WTC11 (cell line): ENCODE results near the gene GCK.

ENCODE experiments used
- CREB1 ChIP-seq: sonication (generic); formaldehyde crosslinking; IDR thresholded peaks from 2 replicates; pipeline ENCODE4 v1.8.0; 2023; ENCODE audit warnings: mild to moderate bottlenecking, missing genetic modification reagents
- CREM ChIP-seq: sonication (generic); formaldehyde crosslinking; IDR thresholded peaks from 2 replicates; pipeline ENCODE4 v1.8.1; 2022; ENCODE audit warnings: mild to moderate bottlenecking, missing genetic modification reagents, moderate library complexity
- CTCF ChIP-seq: fragments of 200-600 bp; IDR thresholded peaks from 2 replicates; pipeline ENCODE4 v1.8.0; 2022; ENCODE audit warnings: antibody characterized with exemption
- NFYB ChIP-seq: sonication (generic); formaldehyde crosslinking; conservative IDR thresholded peaks from 2 replicates; pipeline ENCODE4 v1.8.0; 2022; ENCODE audit warnings: low read depth, missing genetic modification reagents
- ZNF263 ChIP-seq: sonication (generic); formaldehyde crosslinking; IDR thresholded peaks from 2 replicates; pipeline ENCODE4 v1.8.1; 2022; ENCODE audit warnings: low read depth, mild to moderate bottlenecking, moderate library complexity, missing genetic modification reagents
- TF ChIP-seq, protein P1 (sequence below): sonication (generic); formaldehyde crosslinking; conservative IDR thresholded peaks from 2 replicates; pipeline ENCODE4 v1.8.1; 2022; ENCODE audit warnings: mild to moderate bottlenecking, missing genetic modification reagents
- TF ChIP-seq, protein P2 (sequence below): sonication (generic); formaldehyde crosslinking; IDR thresholded peaks from 2 replicates; pipeline ENCODE4 v1.8.0; 2022; ENCODE audit warnings: mild to moderate bottlenecking, missing genetic modification reagents

DNA sequence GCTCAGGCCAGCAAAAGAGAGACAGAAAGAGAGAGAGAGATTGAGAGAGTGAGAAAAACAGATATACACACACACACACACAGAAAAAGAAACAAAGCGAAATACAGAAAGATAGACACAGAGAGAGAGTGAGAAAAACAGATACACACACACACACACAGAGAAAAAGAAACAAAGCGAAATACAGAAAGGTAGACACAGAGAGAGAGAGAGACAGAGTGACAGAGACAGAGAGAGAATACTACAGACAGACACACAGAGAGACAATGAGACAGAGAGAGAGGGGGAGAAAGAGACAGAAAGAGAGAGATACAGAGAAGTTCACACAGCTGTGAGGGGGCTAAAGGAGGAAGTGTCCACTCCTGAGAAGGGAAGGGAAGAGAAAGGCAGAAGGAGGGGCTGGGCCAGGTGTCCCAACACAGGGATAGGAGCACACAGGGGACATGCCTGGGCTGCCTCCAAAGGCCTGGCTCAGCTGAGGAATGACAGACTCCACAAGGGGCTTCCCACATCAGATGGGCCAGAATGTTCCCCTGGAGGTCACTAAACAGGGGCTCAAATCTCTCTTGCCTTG, 4.3 kb downstream of the GCK start:
- TF ChIP-seq, protein P1, sequence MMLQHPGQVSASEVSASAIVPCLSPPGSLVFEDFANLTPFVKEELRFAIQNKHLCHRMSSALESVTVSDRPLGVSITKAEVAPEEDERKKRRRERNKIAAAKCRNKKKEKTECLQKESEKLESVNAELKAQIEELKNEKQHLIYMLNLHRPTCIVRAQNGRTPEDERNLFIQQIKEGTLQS: no peak
- TF ChIP-seq CTCF: no peak
- no peak for TF ChIP-seq CREM (CRISPR knock-in tag)
- TF ChIP-seq CREB1 (CRISPR knock-in tag): no peak
- TF ChIP-seq ZNF263 (CRISPR knock-in tag): no peak
- TF ChIP-seq, protein P2, sequence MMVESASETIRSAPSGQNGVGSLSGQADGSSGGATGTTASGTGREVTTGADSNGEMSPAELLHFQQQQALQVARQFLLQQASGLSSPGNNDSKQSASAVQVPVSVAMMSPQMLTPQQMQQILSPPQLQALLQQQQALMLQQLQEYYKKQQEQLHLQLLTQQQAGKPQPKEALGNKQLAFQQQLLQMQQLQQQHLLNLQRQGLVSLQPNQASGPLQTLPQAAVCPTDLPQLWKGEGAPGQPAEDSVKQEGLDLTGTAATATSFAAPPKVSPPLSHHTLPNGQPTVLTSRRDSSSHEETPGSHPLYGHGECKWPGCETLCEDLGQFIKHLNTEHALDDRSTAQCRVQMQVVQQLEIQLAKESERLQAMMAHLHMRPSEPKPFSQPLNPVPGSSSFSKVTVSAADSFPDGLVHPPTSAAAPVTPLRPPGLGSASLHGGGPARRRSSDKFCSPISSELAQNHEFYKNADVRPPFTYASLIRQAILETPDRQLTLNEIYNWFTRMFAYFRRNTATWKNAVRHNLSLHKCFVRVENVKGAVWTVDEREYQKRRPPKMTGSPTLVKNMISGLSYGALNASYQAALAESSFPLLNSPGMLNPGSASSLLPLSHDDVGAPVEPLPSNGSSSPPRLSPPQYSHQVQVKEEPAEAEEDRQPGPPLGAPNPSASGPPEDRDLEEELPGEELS (CRISPR knock-in tag): no peak
- TF ChIP-seq NFYB (CRISPR knock-in tag): no peak
